Measurements from ENCODE around the gene ABRACL. TPM values are rescaled to one million over a fixed set of nuclear protein-coding genes. Genes with fewer than 3 reads are reported as not detected.
"Not testable (repeated sequence)": the region's sequence is repeated elsewhere in the genome, so short reads cannot be mapped to it uniquely, and the experiment has no call there.

The ABRACL gene
- total and polyA plus RNA-seq, 2 experiments from 2014 or later = 12.9 to 38.7 TPM

GRCh38 chr6:138989098-138989983, 39.2 kb upstream of the ABRACL start:
- H3K4me1 ChIP-seq (ENCODE audit: insufficient read depth) = peaks cover 20% of the 10 kb centered on the region
- H3K27ac ChIP-seq = no peak overlapping the region
- 86 to 93% methylated on average over 5 of the region's 5 CpGs for WGBS, 2 experiments (ENCODE audit: low coverage in 1 of 2, low lambda C conversion rate in 2 of 2, missing lambda C conversion rate in 2 of 2)
- H3K4me2 ChIP-seq (ENCODE audit: unreplicated experiment) = no peak overlapping the region
- H3K79me2 ChIP-seq (ENCODE audit: insufficient read depth) = peaks cover 33% of the 10 kb centered on the region
- no peaks in the 10 kb centered on the region for H3F3A ChIP-seq (ENCODE audit: insufficient read depth)
- H3K9me2 ChIP-seq (ENCODE audit: insufficient read depth) = no peaks in the 10 kb centered on the region
- 0 out of 2 replicates have a peak, but pooled peaks cover 4% of the 10 kb centered on the region for H4K20me1 ChIP-seq (ENCODE audit: insufficient read depth)
- TF ChIP-seq EZH2phosphoT487 (IDR thresholded peaks at IDR 0.05; ENCODE audit: insufficient read depth, low read depth) = no peak
- TF ChIP-seq EZH2 (IDR thresholded peaks at IDR 0.05; ENCODE audit: insufficient read depth, poor library complexity, severe bottlenecking) = no peak
- H3K27me3 ChIP-seq (replicated peaks; ENCODE audit: insufficient read depth) = no peaks in the 10 kb centered on the region
- no peak overlapping the region for H3K4me3 ChIP-seq
- H3K36me3 ChIP-seq (ENCODE audit: low read depth) = no peaks in the 10 kb centered on the region
- H3K9ac ChIP-seq = no peak overlapping the region
- in situ Hi-C loops (cut with MboI) = loop anchor here (10.0 kb wide), 1 partner anchor 175 kb away; no protein-coding TSS in a partner anchor
- H3K9me3 ChIP-seq (ENCODE audit: low read depth) = no peaks in the 10 kb centered on the region
- DNase-seq = no peak
- H2AFZ ChIP-seq = peak overlapping the region; percentile 97; the same call in 1 of the 2 replicates

GRCh38 chr6:138991206-138991605, 37.3 kb upstream of the ABRACL start:
- Histone ChIP-seq H2AFZ (no peak overlapping the region), H3K27ac (no peak overlapping the region), H3K9me3 (ENCODE audit: low read depth) (no peaks in the 10 kb centered on the region), H3K79me2 (ENCODE audit: insufficient read depth) (peaks cover 14% of the 10 kb centered on the region), H3K27me3 (replicated peaks; ENCODE audit: insufficient read depth) (no peaks in the 10 kb centered on the region), H3K9me2 (ENCODE audit: insufficient read depth) (no peaks in the 10 kb centered on the region), H4K20me1 (ENCODE audit: insufficient read depth) (no peaks in the 10 kb centered on the region), H3K4me2 (ENCODE audit: unreplicated experiment) (no peak overlapping the region), H3K4me3 (no peak overlapping the region), H3K9ac (no peak overlapping the region), H3F3A (ENCODE audit: insufficient read depth) (no peaks in the 10 kb centered on the region), H3K4me1 (ENCODE audit: insufficient read depth) (peaks cover 8% of the 10 kb centered on the region; the same call in 1 of the 2 replicates), H3K36me3 (ENCODE audit: low read depth) (no peaks in the 10 kb centered on the region)
- in situ Hi-C loops (cut with MboI) = no loop called here
- TF ChIP-seq EZH2phosphoT487 (IDR thresholded peaks at IDR 0.05; ENCODE audit: insufficient read depth, low read depth) (no peak), EZH2 (IDR thresholded peaks at IDR 0.05; ENCODE audit: insufficient read depth, poor library complexity, severe bottlenecking) (no peak)
- 85 to 86% methylated on average over 5 of the region's 5 CpGs for WGBS, 2 experiments (ENCODE audit: low coverage in 1 of 2, low lambda C conversion rate in 2 of 2, missing lambda C conversion rate in 2 of 2)
- no peak for DNase-seq

DNA sequence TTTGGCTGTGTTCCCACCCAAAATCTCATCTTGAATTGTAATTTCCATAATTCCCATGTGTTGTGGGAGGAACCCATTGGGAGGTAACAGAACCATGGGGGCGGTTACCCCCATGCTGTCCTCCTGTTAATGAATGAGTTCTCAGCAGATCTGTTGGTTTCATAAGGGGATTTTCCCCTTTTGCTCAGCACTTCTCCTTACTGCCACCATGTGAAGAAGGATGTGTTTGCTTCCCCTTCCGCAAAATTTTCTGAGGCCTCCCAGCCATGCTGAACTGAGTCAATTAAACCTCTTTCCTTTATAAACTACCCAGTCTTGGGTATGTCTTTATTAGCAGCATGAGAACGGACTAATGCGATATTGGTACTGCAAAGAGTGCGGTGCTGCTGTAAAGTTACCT, 35.6 kb upstream of the ABRACL start:
- H4K20me1 ChIP-seq (ENCODE audit: insufficient read depth); H3F3A ChIP-seq (ENCODE audit: insufficient read depth); H3K9ac ChIP-seq; H3K27me3 ChIP-seq (replicated peaks; ENCODE audit: insufficient read depth); H3K36me3 ChIP-seq (ENCODE audit: low read depth); H3K9me2 ChIP-seq (ENCODE audit: insufficient read depth); DNase-seq; H2AFZ ChIP-seq; H3K9me3 ChIP-seq (ENCODE audit: low read depth); H3K4me1 ChIP-seq (ENCODE audit: insufficient read depth); in situ Hi-C loops (cut with MboI); H3K27ac ChIP-seq; H3K4me3 ChIP-seq; H3K79me2 ChIP-seq (ENCODE audit: insufficient read depth); H3K4me2 ChIP-seq (ENCODE audit: unreplicated experiment): not testable (repeated sequence)
- WGBS, 2 experiments (ENCODE audit: low coverage in 1 of 2, low lambda C conversion rate in 2 of 2, missing lambda C conversion rate in 2 of 2) = 83 to 84% methylated on average over 5 of the region's 5 CpGs

GRCh38 chr6:138993410-138993809, 35.1 kb upstream of the ABRACL start:
- H3K36me3 ChIP-seq (ENCODE audit: low read depth); H4K20me1 ChIP-seq (ENCODE audit: insufficient read depth); H3K27ac ChIP-seq; H3K27me3 ChIP-seq (replicated peaks; ENCODE audit: insufficient read depth); H3K9me2 ChIP-seq (ENCODE audit: insufficient read depth); H3K4me2 ChIP-seq (ENCODE audit: unreplicated experiment); DNase-seq; H3K9me3 ChIP-seq (ENCODE audit: low read depth); in situ Hi-C loops (cut with MboI); H2AFZ ChIP-seq; H3K4me1 ChIP-seq (ENCODE audit: insufficient read depth); H3F3A ChIP-seq (ENCODE audit: insufficient read depth); H3K9ac ChIP-seq; H3K4me3 ChIP-seq; H3K79me2 ChIP-seq (ENCODE audit: insufficient read depth): not testable (repeated sequence)
- WGBS, 2 experiments (ENCODE audit: low coverage in 1 of 2, low lambda C conversion rate in 2 of 2, missing lambda C conversion rate in 2 of 2) = 93 to 94% methylated on average over 1 of the region's 1 CpG

All from GM23248 (cell line).